ENCODE data around the gene DDRGK1.
"Not testable (repeated sequence)": the region's sequence is repeated elsewhere in the genome, so short reads cannot be mapped to it uniquely, and the experiment has no call there.

DDRGK1 gene

DNA sequence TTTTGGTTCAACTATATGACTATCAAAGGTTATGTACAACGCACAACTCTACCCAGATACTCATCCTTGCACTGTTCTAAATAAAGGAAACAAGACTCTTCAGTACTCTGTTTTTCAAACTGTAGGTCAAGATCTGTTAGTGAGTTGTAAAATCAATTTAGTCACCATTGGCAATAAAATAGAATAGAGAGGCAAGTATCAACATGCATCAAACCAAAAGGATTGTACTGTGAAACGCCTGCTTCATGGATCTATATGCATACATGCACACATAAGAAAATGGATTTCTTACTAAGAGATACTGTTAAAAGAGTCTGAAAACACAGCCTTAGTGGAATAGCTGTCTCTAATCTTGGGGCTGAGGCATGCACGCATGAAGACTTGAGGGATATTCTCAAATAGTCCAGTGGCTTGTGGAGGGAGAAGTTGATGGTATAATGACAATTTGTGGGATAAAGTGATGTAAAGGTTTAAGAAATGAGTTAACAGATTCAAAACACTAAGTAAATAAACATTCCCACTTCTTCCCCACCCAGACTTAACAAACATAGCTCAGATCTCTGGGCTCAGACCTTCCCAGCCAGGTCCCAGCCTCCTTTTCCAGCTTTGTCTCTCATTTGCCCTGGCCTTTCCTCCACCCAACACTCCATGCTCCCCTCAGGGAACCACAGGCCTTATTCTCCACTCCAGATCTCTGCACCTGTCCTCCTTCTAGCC is 20.4 kb downstream of the DDRGK1 start:
- no peak overlapping the region for H3K4me3 ChIP-seq (ENCODE audit: control insufficient read depth, low read depth, low read length)
- no peak for DNase-seq (ENCODE audit: low read depth)
- TF ChIP-seq CTCF (conservative IDR thresholded peaks at IDR 0.05; ENCODE audit: control insufficient read depth, insufficient read depth, low read depth, low read length): no peak

DNA sequence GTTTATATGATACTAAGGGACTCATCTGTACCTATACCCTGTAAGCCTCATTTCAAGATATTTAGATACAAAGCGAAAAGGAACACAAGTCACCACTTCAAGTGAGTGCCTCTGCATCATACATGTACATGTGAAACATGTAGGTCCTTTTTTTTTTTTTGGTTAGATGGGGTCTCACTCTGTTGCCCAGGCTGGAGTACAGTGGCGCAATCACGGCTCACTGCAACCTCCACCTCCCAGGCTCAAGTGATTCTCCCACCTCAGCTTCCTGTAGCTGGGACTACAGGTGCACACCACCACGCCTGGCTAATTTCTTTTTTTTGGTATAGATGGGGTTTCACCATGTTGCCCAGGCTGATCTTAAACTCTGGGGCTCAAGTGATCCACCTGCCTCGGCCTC is 22.1 kb downstream of the DDRGK1 start:
- H3K4me3 ChIP-seq (ENCODE audit: control insufficient read depth, low read depth, low read length); DNase-seq (ENCODE audit: low read depth): not testable (repeated sequence)

- H3K4me3 ChIP-seq (ENCODE audit: control insufficient read depth, low read depth, low read length): no peak overlapping the region
- no peak for DNase-seq (ENCODE audit: low read depth)
- no peak for TF ChIP-seq CTCF (conservative IDR thresholded peaks at IDR 0.05; ENCODE audit: control insufficient read depth, insufficient read depth, low read depth, low read length)
Measured at GRCh38 chr20:3181270-3181669, 23.2 kb downstream of the DDRGK1 start.

DNA sequence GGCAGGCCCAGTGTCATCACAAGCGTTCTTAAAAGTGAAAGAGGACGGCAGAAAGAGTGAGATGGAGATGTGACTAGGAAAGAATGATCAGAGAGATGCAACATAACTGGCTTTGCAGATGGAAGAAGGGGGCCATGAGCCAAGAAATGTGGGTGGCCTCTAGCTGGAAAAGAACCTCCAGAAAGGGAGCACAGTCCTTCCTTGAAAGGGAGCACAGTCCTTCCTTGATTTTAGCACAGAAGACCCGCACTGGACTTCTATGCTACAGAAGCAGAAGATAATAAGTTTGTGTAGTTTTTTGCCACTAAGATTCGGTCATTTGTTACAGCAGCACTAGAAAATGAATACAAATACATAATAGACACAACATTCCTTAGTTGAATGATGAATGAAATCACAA is 24.2 kb downstream of the DDRGK1 start:
- TF ChIP-seq CTCF (conservative IDR thresholded peaks at IDR 0.05; ENCODE audit: control insufficient read depth, insufficient read depth, low read depth, low read length): no peak
- DNase-seq (ENCODE audit: low read depth): no peak
- H3K4me3 ChIP-seq (ENCODE audit: control insufficient read depth, low read depth, low read length): no peak overlapping the region

- TF ChIP-seq CTCF (conservative IDR thresholded peaks at IDR 0.05; ENCODE audit: control insufficient read depth, insufficient read depth, low read depth, low read length): no peak
Measured at GRCh38 chr20:3177746-3178485, 26.6 kb downstream of the DDRGK1 start.

GRCh38 chr20:3175270-3175669 is 29.2 kb downstream of the DDRGK1 start:
- TF ChIP-seq CTCF (conservative IDR thresholded peaks at IDR 0.05; ENCODE audit: control insufficient read depth, insufficient read depth, low read depth, low read length): no peak
- DNase-seq (ENCODE audit: low read depth): no peak
- no peak overlapping the region for H3K4me3 ChIP-seq (ENCODE audit: control insufficient read depth, low read depth, low read length)

More at GRCh38 chr20:3177746-3178485, 26.6 kb downstream of the DDRGK1 start:
- no peak overlapping the region for H3K4me3 ChIP-seq (ENCODE audit: control insufficient read depth, low read depth, low read length)
- DNase-seq (ENCODE audit: low read depth): no peak

DNA sequence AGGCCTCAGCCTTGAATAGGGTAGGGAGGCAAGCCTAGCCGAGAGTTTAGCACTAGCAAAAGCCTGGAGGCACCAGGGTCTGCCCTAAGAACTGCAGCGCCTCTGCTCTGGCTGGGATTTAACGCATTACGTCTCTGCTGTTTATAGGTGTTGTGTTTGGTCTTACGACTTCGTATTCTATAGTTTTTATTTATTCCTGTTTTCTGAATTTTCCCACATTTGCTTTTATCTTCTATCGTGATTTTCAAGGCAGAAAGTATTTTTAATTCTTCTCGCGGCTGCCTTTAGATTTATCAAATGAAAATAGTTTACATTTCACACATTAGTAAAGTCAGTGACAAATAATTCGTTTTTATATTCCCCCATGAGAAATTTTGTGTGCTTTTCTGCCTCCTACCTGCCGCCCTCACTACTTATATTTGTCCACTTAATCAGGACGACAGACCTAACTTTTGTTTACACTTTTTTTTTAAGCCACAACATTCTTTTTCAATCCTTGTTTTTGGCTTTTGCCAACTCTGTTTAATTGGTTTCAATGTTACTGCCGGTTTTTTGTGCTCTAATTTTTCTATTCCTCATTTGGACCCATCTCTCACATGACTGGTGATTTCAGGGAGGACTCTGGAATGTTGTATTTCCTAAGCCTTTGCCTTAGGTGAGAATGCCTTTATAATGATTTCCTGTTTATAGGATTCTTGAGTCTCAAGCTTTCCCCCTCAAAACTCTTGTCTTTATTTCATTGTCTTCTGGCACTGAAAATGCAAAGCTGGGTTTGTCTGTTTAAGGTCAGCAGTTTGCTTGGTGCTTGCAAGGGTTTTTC is 29.8 kb downstream of the DDRGK1 start:
- no peak for TF ChIP-seq CTCF (conservative IDR thresholded peaks at IDR 0.05; ENCODE audit: control insufficient read depth, insufficient read depth, low read depth, low read length)
- peak overlapping the region; percentile 77 for H3K4me3 ChIP-seq (ENCODE audit: control insufficient read depth, low read depth, low read length)
- DNase-seq (ENCODE audit: low read depth): peak; percentile 19
